Choroid plexus epithelial cell (primary cell): ENCODE results near the gene NR2F6.
"Not testable (repeated sequence)": the region's sequence is repeated elsewhere in the genome, so short reads cannot be mapped to it uniquely, and the experiment has no call there.

ENCODE experiments used
- DNase-seq: peaks from one replicate; pipeline ENCODE4 v3.0.0-alpha.2; 2010; ENCODE audit warnings: low read depth
- H3K4me3 ChIP-seq: 2 replicates; pipeline ENCODE4 v1.5.1; 2011; ENCODE audit warnings: low read depth, mild to moderate bottlenecking, control low read depth, low read length, moderate library complexity
- CTCF ChIP-seq: conservative IDR thresholded peaks from 2 replicates; pipeline ENCODE4 v1.5.1; 2011; ENCODE audit warnings: low read depth, mild to moderate bottlenecking, control low read depth, inconsistent platforms, low read length, moderate library complexity

Gene NR2F6

DNA sequence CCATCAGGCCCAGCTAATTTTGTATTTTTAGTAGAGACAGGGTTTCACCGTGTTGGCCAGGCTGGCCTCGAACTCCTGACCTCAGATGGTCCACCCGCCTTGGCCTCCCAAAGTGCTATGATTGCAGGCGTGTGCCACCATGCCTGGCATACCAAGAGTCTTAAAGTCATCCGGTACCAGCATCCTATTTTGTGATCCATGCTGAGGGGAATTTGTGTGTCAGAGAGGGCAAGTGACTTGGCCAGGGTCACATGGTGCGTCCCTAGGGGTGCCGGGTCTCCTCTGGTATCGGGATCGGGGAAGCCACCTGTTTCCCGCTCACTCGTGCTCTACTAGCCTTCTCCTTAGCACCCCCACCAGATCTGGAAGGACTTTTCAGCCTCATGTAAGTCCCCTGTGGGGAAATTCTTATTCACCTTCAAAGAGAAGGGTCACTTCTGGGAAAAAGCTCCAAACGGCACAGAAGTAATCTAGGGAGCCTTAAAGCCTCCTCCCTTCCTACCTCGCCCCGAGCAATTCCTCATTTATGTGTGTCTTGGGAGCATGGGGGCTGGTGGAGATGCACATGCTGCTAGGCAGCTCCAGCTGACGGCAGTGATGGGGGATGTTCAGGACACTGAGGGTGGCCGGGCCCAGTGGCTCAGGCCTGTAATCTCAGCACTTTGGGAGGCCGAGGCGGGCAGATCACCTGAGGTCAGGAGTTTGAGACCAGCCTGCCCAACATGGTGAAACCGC is 29.9 kb upstream of the NR2F6 start:
- no peak for DNase-seq
- no peak overlapping the region for H3K4me3 ChIP-seq
- no peak for TF ChIP-seq CTCF

- H3K4me3 ChIP-seq, DNase-seq: not testable (repeated sequence)
These were observed 29.2 kb upstream of the NR2F6 start for GRCh38 chr19:17274892-17275291.

GRCh38 chr19:17268754-17269153 is 23.0 kb upstream of the NR2F6 start:
- no peak for TF ChIP-seq CTCF
- H3K4me3 ChIP-seq, result no peak overlapping the region
- DNase-seq, result no peak

GRCh38 chr19:17266975-17267788 is 21.5 kb upstream of the NR2F6 start, which contains the start of gene BABAM1:
BABAM1 (plus strand) TSS chr19:17267443; CDS start chr19:17268807, 1,364 bp downstream.
- TF ChIP-seq CTCF, result no peak
- DNase-seq, result peak; percentile 100
- H3K4me3 ChIP-seq, result peak within 1 kb of the TSS; percentile 99

GRCh38 chr19:17266589-17266974 is 20.9 kb upstream of the NR2F6 start:
- no peak overlapping the region for H3K4me3 ChIP-seq
- TF ChIP-seq CTCF, result no peak
- DNase-seq, result no peak

DNA sequence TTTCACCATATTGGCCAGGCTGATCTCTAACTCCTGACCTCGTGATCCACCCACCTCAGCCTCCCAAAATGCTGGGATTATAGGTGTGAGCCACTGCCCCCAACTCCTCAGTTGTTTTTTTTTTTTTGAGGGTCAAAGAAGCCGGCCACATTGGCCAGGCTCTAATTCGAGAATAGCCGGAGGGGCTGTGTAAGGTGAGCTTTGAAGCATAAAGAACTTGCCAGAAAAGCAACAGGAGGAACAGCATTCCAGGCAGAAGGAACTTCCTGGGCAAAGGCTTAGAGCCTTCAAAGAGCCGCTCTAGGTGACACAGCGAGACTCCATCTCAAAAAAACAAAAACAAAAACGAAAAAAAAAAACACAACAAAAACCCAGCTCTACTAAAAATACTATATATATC is 20.3 kb upstream of the NR2F6 start:
- DNase-seq, result no peak
- TF ChIP-seq CTCF, result no peak

GRCh38 chr19:17264641-17264979 is 18.9 kb upstream of the NR2F6 start, which contains the start of gene USHBP1:
USHBP1 (minus strand) TSS chr19:17264745; CDS start chr19:17264299, 446 bp downstream.
- H3K4me3 ChIP-seq, result no peak within 1 kb of the TSS
- TF ChIP-seq CTCF, result no peak
- no peak for DNase-seq

More for the DNA sequence above, 20.3 kb upstream of the NR2F6 start:
- no peak overlapping the region for H3K4me3 ChIP-seq
